GM19035 (cell line): ENCODE results near the gene PTPN7.
"Not testable (repeated sequence)": the region's sequence is repeated elsewhere in the genome, so short reads cannot be mapped to it uniquely, and the experiment has no call there.

Experiments
- ATAC-seq: cut with Tn5 transposase; IDR thresholded peaks from one replicate; pipeline ENCODE4 v1.9.1; 2021; ENCODE audit not compliant: unreplicated experiment

Gene PTPN7

DNA sequence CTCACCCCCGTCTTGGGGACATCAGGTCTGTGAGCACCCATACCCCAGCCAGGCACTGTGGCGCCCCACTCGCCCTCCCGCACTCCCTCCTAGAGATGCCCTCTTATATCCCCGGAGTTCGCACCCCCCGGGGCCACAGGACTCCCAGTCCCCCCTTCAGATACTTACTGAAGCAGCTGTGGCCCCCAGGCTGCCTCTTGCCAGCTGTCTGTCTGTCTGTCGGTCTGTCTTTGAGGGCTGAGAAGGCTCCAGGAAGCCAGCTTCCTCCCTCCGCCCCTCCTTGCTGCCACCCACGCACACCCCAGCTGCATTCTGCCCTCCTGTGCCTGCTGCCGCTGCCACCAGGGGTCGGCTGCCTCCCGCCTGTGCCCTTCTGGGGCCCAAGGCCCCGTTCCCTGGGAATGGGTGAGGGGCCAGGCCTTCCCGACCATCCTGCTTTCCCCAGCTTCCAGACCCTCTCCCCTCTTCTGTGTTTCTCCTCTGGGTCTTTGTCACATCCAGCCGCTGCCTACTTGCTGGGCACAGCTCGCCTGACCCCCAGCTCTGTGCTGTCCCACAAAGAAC lies at the start of gene PTPN7:
PTPN7 (minus strand) TSS at position 226 of the 564 bp plus-strand sequence. CDS start 1,200 bp downstream, outside the sequence.
- no peak for ATAC-seq

DNA sequence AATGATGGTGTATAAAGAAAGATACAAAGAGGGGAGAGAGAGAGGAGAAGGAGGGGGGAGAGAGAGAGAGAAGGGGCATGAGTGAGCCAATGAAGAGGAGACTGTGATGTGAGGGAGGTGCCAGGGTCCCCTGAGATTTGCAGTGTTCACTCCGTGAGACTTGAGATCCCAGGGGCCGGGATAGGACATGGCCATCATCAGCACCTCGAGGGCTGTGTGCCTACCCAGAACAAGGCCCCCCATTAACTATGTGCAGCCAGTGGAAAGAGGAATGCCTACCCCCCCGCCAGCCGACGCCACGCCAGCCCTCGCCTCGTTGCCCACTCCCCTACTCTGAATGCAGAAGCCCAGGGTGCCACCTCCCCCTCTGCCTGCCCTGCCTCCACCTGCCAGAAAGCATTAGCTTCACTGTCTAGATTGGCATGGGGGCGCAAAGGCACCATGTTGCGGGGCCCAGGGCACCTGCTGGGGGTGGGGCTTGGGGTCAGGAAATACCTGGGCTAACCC lies 48.0 kb upstream of the PTPN7 start:
- no peak for ATAC-seq

GRCh38 chr1:202207292-202207691 lies 46.9 kb upstream of the PTPN7 start:
- no peak for ATAC-seq

- no peak for ATAC-seq
These were observed 45.3 kb upstream of the PTPN7 start for GRCh38 chr1:202205523-202206190.

- no peak for ATAC-seq
These were observed 43.7 kb upstream of the PTPN7 start for GRCh38 chr1:202204065-202204464.

GRCh38 chr1:202203238-202204039 lies 43.0 kb upstream of the PTPN7 start:
- no peak for ATAC-seq

DNA sequence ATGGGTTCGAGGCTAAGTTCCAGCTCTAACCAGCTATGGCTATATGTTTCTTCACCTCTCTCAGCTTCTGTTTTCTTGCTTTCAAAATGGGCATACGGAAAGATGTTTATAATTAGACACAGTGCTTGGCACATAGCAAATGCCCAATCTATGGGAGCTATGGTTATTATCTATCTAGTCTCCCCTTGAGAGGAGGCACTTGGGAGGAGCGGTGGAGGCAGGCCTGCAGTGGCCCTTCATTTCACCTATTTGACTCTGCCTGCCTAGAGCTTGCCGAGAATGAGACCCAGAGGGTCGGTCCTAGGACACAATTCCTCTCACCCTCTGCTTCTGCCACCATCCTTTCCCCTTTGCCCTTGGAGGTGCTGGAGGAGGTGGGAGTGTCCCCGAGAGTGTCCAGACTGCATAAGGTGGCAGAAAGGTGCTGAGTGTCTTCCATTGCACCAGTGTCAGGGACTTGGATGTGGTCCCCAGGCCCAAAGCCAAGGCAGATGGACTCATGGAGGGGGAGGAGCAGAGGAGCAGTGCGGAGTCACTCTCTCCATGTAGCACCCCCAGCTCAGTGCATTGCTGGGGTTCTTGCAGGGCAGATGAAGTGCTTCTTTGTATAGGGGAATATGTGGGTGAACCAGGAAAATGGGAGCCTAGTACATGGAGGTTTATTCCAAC lies 42.2 kb upstream of the PTPN7 start:
- ATAC-seq: no peak

GRCh38 chr1:202201971-202202370 lies 41.6 kb upstream of the PTPN7 start:
- ATAC-seq: no peak

GRCh38 chr1:202201266-202201665 lies 40.9 kb upstream of the PTPN7 start:
- ATAC-seq: no peak

GRCh38 chr1:202200669-202201068 lies 40.3 kb upstream of the PTPN7 start:
- ATAC-seq: no peak

DNA sequence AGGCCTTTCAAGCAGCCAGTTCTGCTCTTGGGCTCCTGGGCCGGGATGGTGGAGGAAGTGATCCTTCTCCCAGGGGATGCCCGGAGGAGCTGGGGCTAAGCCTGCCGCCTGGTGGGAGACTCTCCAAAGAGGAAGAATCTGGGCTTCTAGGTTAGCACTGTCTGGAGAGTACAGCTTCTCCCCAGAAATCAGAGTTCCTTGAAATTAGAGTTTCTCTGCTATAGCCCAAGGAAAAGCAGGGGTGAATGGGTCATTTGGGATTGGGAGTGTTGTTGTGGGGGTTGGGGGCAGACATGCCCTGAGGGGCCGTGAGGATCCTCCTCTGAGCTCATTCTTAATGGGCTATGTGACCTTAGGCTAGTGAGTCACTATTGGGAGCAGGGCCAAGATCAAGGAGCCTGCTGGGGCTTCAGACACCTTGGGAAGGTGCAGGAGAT lies 39.7 kb upstream of the PTPN7 start:
- no peak for ATAC-seq

DNA sequence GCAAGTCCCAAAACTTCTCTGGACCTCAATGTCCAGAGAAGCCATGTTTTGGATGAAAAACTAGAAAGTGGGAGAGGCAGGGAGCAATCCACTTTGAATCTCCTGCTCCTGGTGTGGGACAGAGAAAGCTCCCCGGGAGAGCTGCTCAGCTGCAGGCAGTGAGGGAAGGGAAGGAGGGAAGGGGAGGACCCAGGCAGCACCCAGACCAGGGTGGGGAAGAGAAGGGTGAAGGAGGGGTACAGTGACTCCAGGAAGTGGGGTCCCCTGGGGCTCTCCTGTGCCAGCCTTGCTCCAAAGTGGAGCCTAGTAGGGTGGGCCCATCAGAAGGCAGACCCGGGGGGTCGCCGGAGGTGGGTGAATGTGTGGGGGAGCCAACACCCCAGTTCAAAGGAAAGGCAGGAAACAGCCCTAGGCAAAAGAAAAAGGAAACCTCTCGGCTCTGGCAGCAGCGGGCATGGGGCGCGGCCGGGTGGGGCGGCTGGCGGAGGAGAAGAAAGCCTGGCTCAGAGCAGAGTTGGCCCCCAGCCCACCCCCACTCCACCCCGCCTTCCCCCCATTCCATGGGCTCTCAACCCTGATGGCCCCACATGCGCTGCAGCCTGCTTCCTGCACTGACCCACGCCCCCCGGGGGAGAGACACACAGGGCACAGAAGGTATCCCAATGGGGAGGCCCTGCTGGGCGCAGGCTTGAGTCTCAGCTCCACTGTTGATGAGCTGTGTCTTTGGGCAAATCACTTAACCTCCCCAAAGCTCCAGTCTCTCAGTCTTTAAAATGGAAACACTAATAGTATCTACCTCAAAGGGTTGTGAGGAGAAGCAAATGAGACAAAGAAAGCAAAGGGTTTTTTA lies 38.9 kb upstream of the PTPN7 start:
- no peak for ATAC-seq

- no peak for ATAC-seq
These were observed 37.9 kb upstream of the PTPN7 start for GRCh38 chr1:202198366-202198724.

DNA sequence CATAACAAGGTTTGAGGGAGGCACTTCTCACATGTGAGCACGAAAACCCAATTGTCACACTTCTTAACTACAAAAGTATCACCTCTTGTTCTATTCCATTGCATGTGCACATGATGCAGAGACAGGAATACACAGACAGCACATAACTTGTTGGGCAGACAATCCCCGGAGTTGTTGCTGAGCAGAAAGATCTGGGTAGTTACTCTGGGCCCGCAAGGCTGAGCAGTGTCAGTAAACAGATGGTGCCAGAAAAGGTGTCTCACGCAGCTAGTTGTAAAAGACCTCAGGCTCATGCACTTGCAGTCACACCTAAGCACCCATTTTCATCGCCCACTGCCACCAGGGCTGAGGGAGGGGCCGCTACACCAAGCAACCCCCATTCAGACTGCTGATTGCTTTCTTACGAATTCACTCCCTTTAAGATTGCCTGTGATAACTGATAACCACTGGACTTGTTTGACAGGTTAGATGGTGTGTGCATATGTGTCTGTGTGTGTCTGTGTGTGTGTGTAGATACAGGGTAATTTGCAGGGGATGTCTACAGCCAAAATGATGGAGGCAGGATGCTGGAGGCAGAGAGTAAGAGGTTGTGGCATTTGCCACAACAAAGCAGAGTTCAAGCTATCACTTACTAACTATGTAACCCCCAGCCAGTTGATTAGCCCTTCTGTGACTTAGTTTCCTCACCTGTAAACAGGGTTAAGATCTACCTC lies 37.4 kb upstream of the PTPN7 start:
- ATAC-seq: no peak

- no peak for ATAC-seq
These were observed 33.9 kb upstream of the PTPN7 start for GRCh38 chr1:202194328-202194648.

- no peak for ATAC-seq
These were observed 33.4 kb upstream of the PTPN7 start, which contains the start of gene LGR6 for GRCh38 chr1:202193614-202194327. LGR6 (plus strand) TSS chr1:202193799; CDS start chr1:202193990, 191 bp downstream.

DNA sequence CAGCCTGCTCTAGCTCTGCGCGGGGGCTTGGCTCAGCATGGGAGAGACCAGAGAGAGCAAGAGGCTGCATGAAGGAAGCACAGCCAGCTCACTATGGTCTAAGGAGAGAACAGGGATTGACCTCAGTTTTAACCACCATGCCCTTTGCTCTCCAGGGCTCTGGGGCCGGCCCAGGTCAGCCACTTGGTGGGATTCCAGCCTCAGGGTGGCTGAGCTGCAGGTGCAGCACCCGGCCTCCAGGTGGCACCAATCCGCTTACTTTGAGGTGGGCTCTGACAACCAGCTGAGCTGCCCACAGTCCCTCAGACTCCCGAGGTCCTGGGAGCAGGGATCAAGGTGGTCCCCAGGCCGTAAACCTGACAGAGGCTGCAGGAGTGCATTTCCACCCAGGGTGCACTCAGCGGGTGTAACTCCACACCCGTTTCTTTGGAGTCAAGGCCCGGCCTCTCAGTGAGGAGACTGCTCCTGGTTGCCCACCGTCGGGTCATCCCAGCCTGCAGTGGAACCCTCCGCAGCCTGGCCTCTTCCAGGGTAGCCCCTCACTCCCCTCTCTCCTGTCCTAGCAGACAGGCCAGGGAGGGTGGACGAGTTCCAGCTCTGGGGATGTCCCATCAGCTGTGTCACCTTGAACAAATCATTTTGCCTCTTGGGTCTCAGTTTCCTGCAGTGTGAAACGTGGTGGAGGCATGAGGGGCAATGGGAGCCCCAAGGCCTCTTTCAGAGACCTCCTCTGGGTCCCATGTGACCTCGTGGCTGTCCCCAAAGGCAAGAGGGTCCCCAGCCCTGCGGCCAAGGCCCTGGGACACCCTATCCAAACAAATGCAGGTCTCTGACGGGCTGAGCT lies 32.6 kb upstream of the PTPN7 start:
- no peak for ATAC-seq

DNA sequence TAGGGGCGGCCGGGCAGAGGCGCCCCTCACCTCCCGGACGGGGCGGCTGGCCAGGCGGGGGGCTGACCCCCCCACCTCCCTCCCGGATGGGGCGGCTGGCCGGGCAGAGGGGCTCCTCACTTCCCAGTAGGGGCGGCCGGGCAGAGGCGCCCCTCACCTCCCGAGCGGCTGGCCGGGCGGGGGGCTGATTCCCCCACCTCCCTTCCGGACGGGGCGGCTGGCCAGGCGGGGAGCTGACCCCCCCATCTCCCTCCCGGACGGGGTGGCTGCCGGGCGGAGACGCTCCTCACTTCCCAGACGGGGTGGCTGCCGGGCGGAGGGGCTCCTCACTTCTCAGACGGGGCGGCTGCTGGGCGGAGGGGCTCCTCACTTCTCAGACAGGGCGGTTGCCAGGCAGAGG lies 31.0 kb upstream of the PTPN7 start:
- not testable (repeated sequence) for ATAC-seq
